ENCODE results near the gene RPTOR.
A peak's percentile ranks its signal among the peaks of the same experiment; 100 is the strongest.
"Not testable (repeated sequence)": the region's sequence is repeated elsewhere in the genome, so short reads cannot be mapped to it uniquely, and the experiment has no call there.

RPTOR gene

DNA sequence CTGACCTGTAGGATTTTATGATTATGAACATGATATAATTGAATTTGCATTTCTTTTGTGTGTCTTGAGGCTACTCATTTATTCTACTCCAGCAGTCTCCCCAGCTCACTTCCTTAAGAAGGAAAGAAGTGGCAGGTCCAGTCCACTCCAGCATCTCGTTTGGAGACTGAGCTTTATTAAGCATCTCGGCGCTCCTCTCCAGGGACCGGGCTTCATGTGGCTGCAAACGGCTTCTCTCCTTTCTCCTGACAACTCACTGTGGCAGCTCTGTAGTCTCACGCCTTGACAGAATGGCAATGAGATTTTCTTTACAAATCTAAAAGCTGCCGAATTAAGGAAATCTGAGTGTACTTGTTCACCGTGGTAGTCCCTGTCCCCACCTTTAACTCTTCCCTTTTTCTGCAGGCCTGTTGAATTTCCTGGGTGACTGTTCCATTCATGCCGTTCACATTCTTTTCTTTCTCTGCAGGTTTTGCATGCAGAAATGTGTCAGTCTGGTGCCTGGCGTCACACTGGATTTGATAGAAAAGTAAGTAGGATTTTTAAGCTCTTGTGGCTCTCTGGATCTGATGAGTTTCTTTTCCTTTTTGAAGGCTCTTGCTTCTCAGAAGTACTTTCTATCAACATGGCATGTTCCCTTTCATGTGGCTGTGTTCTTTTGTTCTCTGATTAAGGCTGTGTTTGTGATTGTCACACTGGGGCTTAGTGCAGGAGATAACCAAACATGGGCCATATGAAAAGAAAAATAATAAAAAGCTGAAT, 246.5 kb downstream of the RPTOR start:
- no peak for DNase-seq

DNA sequence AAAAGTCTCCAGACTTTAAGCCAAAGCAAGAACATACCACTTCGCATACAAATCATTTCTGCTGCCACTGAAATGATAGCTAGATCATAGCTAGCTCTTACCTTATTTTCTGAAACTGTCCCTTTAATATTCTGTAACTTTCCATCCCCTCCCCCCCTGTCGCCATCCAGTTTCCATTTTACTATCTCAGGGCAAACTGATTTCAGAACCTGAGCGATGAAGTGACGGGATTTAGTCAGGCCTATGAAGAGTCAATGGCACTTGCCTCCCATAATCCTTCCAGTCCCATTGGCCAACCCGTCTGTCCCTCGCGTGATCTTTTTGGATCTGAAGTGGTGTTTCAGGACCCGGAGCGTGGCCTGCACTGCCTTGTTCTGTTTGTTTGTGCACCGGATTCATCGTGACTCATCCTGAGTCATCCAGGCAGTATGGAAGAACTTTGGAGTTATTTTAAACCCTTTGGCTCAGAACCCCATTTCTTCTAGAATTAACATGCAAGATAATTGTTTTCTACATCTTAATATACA, 247.2 kb downstream of the RPTOR start:
- peak; percentile 90 for DNase-seq

DNA sequence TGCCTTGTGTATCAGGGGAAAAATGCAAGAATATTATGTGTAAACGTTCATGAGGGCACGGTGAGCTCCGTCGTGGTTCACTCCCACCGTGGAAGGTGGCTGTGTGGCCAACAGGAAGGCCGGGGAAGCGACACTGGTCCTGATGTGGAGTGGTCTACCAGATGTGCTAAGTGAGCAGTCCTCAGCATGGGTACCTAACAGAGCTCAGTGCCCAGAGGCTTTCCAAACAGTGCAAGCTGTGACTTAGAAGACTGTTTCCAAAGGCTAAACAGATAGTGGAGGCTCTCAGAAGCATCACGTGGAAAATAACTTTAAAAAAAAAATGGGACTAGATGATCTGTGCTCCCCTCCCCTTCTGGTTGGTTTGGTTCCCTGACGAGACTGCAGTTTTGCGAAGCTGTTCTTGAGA, 247.7 kb downstream of the RPTOR start:
- no peak for DNase-seq

DNA sequence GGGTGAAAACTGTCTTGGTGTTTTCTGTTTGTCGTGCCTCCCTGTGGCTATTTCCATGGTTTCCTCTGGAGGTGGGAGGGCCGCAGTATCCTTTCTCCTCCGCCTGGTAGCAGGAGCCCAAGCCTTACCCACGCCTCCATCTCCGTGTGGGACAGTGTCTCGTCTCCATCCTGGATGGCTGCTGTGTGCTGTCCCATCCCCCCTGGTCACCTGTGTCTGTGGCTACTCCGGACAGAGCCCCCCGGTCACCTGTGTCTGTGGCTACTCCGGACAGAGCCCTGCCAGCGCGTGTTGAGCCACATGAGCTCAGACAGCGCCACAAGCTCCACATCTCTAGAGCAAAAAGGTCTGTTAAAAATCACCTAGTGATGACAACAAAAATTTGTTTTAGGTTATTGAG, 248.8 kb downstream of the RPTOR start:
- DNase-seq: no peak

DNA sequence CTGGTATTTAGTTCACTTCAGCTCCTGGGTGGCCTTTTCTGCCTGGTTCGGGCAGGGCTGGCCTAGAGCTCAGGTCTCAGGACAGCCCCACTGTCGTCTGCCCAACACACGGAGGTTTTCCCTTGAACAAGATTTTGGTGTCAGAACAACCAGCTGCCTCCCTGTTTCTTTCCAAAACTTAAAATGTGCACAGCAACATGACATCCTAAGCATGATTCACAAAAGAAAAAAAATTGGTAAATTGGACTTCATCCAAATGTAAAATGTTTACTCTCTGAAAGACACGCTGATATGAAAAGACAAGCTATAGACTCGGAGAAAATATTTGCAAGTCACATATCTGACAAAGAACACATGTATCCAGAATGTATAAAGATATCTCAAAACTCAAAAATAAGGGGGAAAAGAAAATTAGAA, 249.2 kb downstream of the RPTOR start:
- no peak for DNase-seq

DNA sequence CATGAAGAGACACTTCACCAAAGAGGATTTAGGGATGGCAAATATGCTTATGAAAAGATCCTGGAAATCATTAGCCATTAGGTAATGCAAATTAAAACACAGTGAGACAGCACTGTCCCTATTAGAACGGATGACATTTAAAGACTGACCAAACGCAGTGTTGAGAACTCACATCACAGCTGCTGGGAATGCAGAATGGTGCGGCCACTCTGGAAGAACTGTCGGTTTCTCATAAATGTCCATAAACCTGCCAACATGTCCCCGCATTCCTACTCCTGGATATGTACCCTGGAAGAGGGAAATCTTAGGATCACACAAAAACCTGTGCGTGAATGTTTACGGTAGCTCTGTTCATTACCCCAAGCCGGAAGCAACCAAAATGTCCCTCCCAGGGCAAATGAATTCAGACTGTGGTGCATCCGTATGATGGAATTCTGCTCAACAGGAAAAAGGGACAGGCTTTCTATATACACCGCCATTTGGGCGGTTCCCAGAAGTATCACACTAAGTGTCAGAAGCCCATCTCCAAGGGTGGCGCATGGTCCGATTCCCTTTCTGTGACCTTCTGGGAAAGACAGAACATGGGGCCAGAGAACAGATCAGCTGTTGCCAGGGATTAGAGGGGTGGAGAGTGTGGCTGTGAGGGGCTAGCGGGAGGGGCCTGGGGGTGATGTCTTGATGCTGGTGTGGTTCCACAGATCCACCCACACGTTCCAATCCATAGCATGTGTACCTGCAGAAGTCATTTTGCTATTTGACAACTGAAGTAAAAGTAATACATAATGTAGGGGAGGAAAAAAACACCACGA, 249.8 kb downstream of the RPTOR start:
- no peak for DNase-seq

DNA sequence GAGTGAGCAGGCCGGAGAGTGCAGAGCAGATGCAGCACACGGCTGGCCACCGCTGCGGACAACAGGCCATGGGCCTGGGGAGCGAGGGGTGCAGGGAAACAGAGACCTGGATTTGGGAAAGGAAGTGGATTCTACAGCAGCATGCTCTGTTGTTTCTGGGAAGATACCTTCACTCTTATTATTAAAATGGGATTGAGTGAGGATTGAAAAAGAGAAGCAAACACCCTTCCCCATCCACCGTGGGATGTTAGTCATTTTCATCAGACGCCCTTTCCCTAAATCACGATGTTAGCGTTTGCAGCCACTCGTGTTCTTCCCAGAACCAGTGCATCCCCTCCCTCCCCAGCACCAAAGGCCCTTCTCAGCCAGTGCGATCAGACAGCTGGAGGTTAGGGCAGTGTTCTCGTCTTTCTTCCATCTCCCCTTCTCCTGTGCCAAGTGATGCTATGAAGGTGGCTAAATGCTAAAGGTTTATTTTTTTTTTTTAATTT, 250.5 kb downstream of the RPTOR start:
- DNase-seq: no peak

DNA sequence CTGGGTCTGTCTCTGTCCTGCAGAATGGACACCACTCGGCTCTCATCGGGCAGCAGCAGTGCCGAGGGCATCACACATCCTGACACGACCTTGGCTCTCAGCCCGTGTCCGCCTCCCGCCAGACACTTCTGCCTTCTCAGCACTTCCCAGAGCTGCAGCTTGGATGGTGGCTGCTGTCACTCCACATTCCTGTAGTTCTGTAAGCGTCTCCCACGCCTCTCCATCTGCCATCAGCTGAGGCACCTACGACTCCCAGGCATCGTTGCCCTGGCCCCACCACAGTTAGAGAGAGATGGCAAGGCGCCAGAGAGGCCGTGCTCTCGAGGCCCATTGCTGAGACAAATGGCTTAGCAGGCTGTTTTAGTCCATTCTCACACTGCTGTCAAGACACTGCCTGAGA, 251.1 kb downstream of the RPTOR start:
- no peak for DNase-seq

DNA sequence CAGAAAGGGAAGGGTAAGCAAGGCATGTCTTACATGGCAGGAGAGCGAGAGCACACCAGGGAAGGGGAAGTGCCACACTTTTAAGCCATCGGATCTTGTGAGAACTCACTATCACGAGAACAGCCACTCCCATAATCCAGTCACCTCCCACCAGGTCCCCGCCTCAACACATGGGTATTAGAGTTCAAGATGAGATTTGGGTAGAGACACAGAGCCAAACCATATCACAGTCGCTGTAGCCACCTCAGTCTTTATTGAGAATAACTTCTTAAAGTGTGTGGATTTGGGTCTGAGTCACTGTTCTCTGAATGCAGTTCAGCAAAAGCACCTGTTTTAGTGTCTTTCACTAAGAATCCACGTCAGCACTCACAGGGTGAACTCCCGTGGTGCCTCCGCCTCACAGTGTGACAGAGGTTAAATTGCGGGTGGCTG, 251.8 kb downstream of the RPTOR start:
- no peak for DNase-seq

DNA sequence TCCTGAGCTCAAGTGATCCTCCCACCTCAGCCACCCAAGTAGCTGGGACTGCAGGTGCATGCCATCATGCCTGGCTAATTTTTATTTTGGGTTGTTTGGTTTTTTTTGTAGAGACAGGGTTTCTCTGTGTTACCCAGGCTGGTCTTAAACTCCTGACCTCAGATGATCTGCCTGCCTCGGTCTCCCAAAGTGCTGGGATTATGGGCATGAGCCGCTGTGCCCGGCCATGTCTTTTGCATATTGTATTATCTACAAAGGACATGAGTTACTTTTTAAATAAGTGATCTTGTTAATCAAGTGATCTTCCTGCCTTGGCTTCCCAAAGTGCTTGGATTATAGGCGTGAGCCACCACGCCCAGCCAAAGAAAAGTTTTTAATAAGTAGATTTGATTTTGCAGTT, 252.6 kb downstream of the RPTOR start:
- not testable (repeated sequence) for DNase-seq

DNA sequence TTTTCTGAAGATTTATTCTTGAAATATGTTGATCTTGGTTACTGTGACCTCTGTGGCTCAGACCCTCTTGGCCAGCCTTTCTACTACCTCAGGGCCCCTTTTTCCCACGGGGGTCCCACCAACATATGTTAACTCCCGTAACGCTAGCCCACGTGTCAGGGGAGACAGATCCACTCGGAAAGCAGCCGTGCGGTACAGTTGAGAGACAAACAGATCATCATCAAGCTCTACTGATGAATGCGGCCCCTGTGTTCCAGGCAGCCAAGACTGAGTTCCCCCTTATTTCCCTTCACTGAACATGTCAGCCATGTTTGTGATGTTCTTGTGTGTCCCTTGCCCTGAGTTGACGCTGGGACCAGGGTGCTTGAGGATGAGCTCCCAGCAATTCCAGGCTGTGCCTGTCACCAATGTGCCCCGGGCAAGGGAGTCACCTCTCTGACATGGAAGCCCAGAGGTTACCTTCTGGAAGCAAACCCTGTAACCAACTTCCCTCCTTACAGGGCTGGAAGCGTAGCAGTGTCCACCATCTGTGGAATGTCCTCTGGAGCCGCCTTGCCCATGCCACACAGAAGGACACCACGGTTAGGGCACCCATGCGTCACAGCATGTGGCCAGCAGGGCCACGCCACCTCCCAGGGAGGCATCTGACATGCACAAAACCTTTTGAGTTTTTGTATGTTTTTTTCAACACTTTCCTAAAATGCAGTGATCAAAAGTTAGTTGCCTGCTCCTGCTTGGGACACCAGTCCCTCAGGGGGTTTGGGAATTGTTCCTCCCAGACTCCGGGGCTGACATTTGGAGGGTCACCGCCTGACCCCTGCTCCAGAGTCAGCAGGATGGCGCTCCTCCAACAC, 253.3 kb downstream of the RPTOR start:
- no peak for DNase-seq

DNA sequence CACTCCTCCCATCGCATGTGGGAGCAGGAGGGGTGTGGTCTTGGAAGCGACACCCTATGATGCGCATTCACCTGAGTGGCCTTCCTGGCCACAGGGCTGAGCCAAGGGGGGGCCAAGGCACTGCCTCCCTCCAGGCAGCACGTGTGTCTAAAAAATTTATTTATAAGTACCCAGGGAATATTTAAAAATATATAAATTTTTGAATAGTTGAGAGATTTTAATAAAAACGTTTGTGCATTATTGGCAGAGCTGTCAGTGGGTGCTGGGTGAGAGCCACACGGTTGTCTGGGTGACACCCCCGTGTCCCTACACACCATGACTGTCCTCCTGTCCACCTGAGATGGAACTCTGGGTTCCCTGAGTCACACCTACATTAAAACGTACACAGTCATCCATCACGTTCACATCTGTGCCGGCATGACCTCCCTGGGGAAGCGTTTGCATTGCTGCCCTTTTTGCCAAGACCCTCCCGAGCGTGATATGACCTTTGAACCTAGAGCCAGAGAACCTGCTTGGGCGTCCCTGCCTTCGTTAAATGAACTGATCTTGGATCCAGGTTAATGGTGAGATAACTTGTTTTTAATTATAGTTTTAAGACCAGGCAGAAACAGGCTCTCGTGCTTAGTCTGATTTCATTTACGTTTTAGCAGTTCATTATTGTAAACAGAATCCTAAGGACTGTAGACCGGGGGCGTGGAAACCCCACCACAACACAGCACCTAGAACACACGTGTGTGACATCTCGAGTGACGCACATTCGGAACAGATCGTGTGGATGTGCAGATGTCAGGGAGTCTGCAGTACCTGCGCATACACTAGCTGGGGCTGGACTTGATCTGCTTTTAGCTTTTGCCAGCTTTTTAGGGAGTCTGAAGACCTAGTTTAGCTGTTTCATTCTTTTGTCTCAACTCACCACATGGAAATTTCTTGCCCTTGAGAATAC, 254.2 kb downstream of the RPTOR start:
- no peak for DNase-seq

DNA sequence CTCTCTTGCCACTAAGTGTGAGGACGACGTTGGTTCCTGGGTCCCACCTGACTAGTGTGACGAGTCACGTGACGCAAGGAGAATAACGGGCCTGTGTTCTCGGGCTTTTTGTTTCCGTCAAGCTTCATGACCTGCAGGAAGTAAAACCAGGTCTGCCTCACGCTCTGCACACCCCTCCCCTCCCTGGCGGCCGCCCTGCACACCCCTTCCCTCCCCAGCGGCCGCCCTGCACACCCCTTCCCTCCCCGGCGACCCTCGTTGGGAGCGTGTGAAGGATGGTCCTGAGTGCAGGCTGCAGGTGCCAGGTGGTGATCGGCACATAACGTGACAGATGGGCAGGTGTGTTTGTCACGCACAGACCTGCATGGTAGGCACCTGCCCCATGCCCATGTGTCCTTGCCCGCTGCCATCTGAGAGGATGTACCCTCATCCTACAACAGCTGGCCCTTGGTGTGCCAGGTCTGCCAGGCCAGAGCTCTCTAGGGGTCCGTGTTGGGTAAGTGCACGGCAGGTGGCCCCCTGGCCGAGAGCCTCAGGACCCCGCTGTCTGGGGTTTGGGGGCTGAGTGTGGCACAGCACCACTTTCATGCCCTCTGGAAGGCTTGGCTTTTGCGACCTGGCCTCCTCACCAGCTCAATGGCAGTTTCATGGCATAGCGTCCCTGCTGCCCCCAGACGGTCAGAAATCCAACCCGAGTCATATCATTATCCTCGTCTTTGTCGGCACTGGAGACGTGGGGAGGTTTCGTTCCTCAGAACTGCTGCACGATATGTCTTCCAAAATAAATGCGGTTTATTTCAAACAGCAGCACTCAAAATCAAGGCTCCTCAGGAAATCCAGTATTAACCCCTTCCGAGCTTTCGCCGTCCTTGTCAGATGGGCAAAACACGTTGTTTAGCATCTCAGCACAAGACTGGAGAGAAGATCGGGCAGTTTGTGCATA, 255.2 kb downstream of the RPTOR start:
- DNase-seq: no peak

DNA sequence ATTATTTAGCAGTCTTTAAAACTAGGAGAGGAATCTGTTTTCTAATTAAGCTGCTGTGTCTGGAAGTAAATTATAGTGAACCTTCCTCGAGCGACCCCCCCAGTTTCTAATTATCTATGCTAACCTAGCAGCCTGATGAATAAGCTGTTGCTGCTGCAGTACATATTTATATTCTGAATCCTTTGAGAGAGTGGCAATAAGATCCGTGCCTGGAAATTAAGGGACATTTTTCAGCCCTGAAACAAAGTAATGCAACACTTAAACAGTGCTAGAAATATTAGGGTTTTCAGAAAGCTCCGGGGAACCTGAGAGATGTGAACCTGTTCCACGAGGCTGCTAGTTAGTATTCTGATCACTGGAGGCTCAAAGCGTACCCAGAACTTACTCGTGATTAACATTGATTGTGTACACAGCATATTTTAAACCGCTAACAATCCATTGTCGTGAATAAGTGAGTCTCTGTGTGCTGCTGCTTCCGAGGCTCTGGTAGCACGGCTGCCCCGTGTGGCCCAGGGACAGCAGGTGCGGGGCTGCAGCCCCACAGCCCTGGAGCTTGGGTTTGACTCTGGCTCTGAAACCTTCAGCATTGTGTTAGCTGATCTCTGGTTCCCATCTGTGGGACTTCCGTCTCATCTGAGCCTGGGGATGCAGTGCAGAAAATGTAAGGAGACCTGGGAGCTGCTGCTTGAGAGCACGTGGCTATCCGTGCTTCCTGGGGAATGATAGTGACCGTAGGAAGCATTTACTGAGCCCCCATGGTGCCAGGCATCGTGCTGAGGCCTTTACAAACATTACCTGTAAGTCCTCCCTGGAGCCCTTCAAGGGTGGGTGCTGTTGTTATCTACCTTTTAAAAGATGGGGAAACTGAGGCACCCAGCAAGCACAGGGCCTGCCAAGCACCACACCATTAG, 256.1 kb downstream of the RPTOR start:
- DNase-seq: no peak

DNA sequence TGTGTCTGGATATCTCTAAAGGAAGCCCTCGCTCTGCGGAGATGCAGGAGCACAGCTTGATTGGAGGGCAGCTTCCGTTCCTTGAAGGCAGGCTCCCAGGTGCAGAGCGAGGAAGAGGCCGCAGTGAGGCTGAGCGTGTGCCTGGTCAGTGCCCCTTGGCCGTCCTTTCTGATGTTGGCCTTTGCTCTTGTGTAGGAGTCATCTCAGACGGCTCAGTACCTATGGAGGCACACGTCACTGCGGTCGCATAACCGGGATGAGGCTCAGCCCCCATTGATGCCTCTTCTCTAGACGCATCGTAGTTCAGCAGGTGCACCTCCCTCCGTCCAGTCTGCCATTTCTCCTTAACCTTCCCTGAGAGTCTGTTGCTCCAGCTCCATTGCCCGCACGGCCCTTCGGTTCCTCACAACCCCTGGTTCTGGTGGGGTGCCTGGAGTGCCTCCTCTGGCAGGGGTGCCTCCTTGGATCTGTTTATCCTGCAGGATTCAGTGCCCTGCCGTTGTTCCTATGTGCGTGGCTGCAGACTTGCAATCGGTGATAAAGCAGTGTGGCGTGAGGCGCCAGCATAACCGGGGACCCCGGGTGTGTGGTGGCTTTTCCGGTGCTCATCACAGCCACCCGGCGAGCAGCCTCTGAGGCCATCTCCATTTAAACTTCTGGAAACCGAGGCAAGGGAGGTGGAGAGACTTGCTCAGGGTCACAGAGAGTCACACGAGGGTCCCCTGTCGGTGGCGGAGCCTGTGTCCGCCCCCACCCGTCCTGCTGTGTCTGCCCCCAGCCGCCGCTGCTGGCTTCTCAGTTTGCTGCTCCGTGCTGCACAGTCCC, 258.2 kb downstream of the RPTOR start:
- no peak for DNase-seq

DNA sequence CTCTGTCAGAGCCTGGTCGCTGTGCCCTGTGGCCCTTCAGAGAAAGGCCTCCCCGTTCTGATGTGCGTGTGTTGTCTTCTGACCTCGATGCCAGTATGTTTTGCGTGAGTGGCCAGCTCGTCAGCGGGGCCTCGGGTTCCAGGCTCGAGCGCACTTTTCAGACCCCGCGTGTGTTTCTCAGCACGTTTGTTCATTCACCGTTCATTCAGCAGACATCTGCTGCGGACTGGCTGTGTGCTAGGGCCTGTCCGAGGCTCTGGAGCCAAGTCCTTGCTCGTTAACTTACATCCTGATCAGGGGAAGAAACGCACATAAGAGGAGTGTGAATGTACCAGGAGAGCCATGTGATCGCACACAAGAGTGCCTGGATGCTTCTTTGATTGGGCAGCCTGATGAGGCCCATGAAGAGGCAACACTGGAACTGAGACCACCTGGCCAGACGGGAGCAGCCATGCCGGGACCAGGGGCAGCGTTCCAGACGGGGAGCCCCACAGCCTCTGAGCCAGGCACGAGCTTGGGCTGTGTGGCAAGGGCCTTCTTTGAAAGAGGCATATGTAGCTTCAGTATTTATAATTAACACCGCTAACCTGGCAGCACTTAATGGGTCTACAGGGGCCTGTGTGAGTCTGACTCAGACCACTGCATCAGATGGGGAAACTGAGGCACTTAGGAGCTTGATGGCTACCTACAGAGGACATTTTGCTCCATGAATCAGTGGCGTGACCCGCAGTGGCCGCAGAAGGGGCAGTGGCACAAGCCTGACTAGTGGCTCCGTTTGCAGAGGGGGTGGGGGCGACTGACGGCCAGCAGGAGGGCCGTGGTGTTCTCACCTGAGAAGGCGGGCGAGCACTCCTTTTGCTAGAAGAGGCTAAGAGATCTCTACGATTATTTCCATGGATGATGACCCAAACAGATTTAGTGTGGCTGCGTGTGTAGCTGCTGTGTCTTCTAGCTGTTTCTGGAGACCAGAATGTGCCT, 259.1 kb downstream of the RPTOR start:
- DNase-seq: no peak

DNA sequence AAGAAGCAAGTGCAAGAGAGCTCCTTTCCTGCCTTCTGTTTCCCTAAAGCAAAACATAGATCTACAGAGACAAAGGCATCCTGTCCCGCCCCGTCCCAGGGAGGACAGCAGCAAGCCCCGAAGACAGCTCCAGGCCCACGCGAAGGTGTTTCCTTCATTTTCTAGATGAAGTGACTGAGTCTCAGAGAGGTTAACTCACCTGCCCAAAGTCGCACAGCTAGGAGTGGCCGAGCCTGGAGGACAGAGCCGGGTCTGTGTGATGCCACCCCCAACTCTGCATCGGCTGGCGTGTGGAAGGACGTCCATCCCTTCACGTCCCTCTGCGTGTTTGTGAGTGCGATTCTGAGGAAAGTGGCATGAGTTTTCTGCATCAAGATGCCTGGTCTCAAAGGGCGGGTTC, 259.8 kb downstream of the RPTOR start:
- no peak for DNase-seq
